Trophoblast cell (in vitro differentiated cells and primary cell): ENCODE data around the gene DPH1.

Source experiments
- DNase-seq, 2 donors: peaks; one replicate each; pipeline ENCODE4 v3.0.0-alpha.2; 2016
- H2AFZ ChIP-seq: 2 replicates; pipeline ENCODE4 v1.6.1; 2013; ENCODE audit warnings: low read length, moderate library complexity, mild to moderate bottlenecking; ENCODE audit not compliant: insufficient read depth, poor library complexity
- H2AK5ac ChIP-seq: 2 replicates; pipeline ENCODE4 v1.6.1; 2013; ENCODE audit warnings: mild to moderate bottlenecking, low read length
- H2BK120ac ChIP-seq: 2 replicates; pipeline ENCODE4 v1.6.1; 2013; ENCODE audit warnings: low read length, mild to moderate bottlenecking, moderate library complexity; ENCODE audit not compliant: insufficient read depth, poor library complexity
- H2BK12ac ChIP-seq: 2 replicates; pipeline ENCODE4 v1.6.1; 2013; ENCODE audit warnings: mild to moderate bottlenecking, low read length, moderate library complexity
- H2BK5ac ChIP-seq: 2 replicates; pipeline ENCODE4 v1.6.1; 2013; ENCODE audit warnings: low read length, low read depth, moderate library complexity, mild to moderate bottlenecking; ENCODE audit not compliant: poor library complexity
- H3K14ac ChIP-seq: 2 replicates; pipeline ENCODE4 v1.6.1; 2013; ENCODE audit warnings: mild to moderate bottlenecking, low read length
- H3K18ac ChIP-seq: 2 replicates; pipeline ENCODE4 v1.6.1; 2013; ENCODE audit warnings: mild to moderate bottlenecking, low read length
- H3K23ac ChIP-seq: 2 replicates; pipeline ENCODE4 v1.6.1; 2013; ENCODE audit warnings: low read length
- H3K27ac ChIP-seq: 2 replicates; pipeline ENCODE4 v1.5.1; 2013; ENCODE audit warnings: low read depth, mild to moderate bottlenecking, inconsistent platforms, low read length, moderate library complexity
- H3K27me3 ChIP-seq: 2 replicates; pipeline ENCODE4 v1.6.1; 2013; ENCODE audit warnings: inconsistent platforms, mild to moderate bottlenecking, low read length, moderate library complexity; ENCODE audit not compliant: insufficient read depth
- H3K36me3 ChIP-seq, 2 experiments: 1 replicate in 1 of 2; 2 replicates in 1 of 2; pipeline ENCODE4 v1.6.1; 2013; ENCODE audit warnings: low read length in 2 of 2, mild to moderate bottlenecking in 2 of 2, moderate library complexity in 1 of 2; ENCODE audit not compliant: insufficient read depth in 2 of 2, control insufficient read depth in 1 of 2
- H3K4ac ChIP-seq: 2 replicates; pipeline ENCODE4 v1.6.1; 2013; ENCODE audit warnings: low read depth, mild to moderate bottlenecking, low read length, moderate library complexity
- H3K4me1 ChIP-seq, 2 experiments: 1 replicate in 1 of 2; 2 replicates in 1 of 2; pipeline ENCODE4 v1.6.1; 2013; ENCODE audit warnings: low read length in 2 of 2, mild to moderate bottlenecking in 2 of 2, moderate library complexity in 1 of 2; ENCODE audit not compliant: insufficient read depth in 2 of 2, control insufficient read depth in 1 of 2
- H3K4me2 ChIP-seq: 2 replicates; pipeline ENCODE4 v1.6.1; 2013; ENCODE audit warnings: inconsistent platforms, mild to moderate bottlenecking, low read length, moderate library complexity
- H3K4me3 ChIP-seq: 2 replicates; pipeline ENCODE4 v1.5.1; 2013; ENCODE audit warnings: mild to moderate bottlenecking, low read depth, low read length, inconsistent platforms
- H3K79me1 ChIP-seq: one replicate; pipeline ENCODE4 v1.6.1; 2013; ENCODE audit warnings: low read length
- H3K79me2 ChIP-seq: 2 replicates; pipeline ENCODE4 v1.6.1; 2013; ENCODE audit warnings: low read length, mild to moderate bottlenecking; ENCODE audit not compliant: control insufficient read depth, insufficient read depth, poor library complexity
- H3K9ac ChIP-seq: 2 replicates; pipeline ENCODE4 v1.6.1; 2013; ENCODE audit warnings: mild to moderate bottlenecking, low read length
- H3K9me3 ChIP-seq: 2 replicates; pipeline ENCODE4 v1.6.1; 2013; ENCODE audit warnings: low read depth, mild to moderate bottlenecking, control low read depth, inconsistent platforms, low read length; ENCODE audit not compliant: insufficient read depth
- H4K12ac ChIP-seq: 2 replicates; pipeline ENCODE4 v1.6.1; 2013; ENCODE audit warnings: low read depth, mild to moderate bottlenecking, low read length, moderate library complexity
- H4K8ac ChIP-seq: 2 replicates; pipeline ENCODE4 v1.6.1; 2013; ENCODE audit warnings: low read depth, mild to moderate bottlenecking, low read length, moderate library complexity
- H4K91ac ChIP-seq: one replicate; pipeline ENCODE4 v1.6.1; 2013; ENCODE audit warnings: low read depth, mild to moderate bottlenecking, low read length, moderate library complexity
- WGBS: extraction: QIAGEN DNeasy Blood & Tissue Kit; methylation state at CpG from one replicate; pipeline ENCODE4 v1.1.7; 2013; ENCODE audit warnings: missing lambda C conversion rate; ENCODE audit not compliant: insufficient read length, insufficient coverage; ENCODE audit errors: extremely low coverage; 5-methylcytosine and 5-hydroxymethylcytosine counted together

DPH1 gene

GRCh38 chr17:2019723-2020122 is 10.2 kb upstream of the DPH1 start:
- Histone ChIP-seq H3K9ac (no peak overlapping the region), H3K27me3 (peaks cover 31% of the 10 kb centered on the region), H2BK12ac (no peak overlapping the region), H3K23ac (no peak overlapping the region), H3K36me3 (no peaks in the 10 kb centered on the region), H3K4me2 (no peak overlapping the region), H3K79me2 (no peaks in the 10 kb centered on the region), H4K12ac (no peak overlapping the region), H3K4me1 (peaks cover 0 to 8% of the 10 kb centered on the region in 2 experiments), H3K14ac (no peak overlapping the region), H3K27ac (no peak overlapping the region), H3K4ac (no peak overlapping the region), H4K91ac (no peak overlapping the region), H3K4me3 (no peak overlapping the region), H2AFZ (no peak overlapping the region), H3K18ac (no peak overlapping the region), H2AK5ac (no peak overlapping the region), H2BK5ac (no peak overlapping the region), H4K8ac (no peak overlapping the region), H3K9me3 (peaks cover 6% of the 10 kb centered on the region), H2BK120ac (no peak overlapping the region), H3K79me1 (no peaks in the 10 kb centered on the region)
- no peak for DNase-seq
- WGBS = no CpG with 5 or more reads among the region's 8 CpGs

DNA sequence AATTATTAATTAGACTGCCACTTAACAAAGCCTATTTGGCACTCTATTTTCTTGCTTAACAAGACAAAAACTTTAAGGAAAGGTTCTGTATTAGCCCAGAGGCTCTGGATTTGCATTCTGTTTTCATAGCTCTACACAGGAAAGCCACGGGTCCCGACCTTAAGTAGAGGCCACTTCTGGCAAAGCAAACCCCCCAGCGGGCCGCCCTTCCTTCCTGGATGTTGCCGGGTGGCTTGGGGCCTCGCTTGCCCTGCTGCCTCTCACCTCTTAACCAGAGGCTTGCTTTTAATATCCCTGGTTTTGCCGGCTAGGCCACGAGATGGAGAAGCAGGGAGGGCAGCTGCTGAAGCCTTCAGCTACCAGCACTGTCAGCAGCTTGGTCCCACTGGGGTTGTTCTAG is 9.2 kb upstream of the DPH1 start:
- H3K27ac ChIP-seq = no peak overlapping the region
- no peak overlapping the region for H2AFZ ChIP-seq
- WGBS = no CpG with 5 or more reads among the region's 8 CpGs
- peaks cover 6% of the 10 kb centered on the region for H3K9me3 ChIP-seq
- no peak overlapping the region for H2BK12ac ChIP-seq
- peaks cover 41% of the 10 kb centered on the region for H3K27me3 ChIP-seq
- no peak overlapping the region for H3K4me2 ChIP-seq
- DNase-seq = no peak
- no peaks in the 10 kb centered on the region for H3K79me1 ChIP-seq
- H4K8ac ChIP-seq = no peak overlapping the region
- H4K91ac ChIP-seq = no peak overlapping the region
- no peak overlapping the region for H2BK120ac ChIP-seq
- H2BK5ac ChIP-seq = no peak overlapping the region
- peaks cover 4 to 18% of the 10 kb centered on the region in 2 experiments for H3K4me1 ChIP-seq
- no peak overlapping the region for H3K4me3 ChIP-seq
- H3K36me3 ChIP-seq = no peaks in the 10 kb centered on the region
- H3K9ac ChIP-seq = no peak overlapping the region
- H3K23ac ChIP-seq = no peak overlapping the region
- H2AK5ac ChIP-seq = no peak overlapping the region
- H3K14ac ChIP-seq = no peak overlapping the region
- H4K12ac ChIP-seq = no peak overlapping the region
- no peak overlapping the region for H3K4ac ChIP-seq
- H3K18ac ChIP-seq = no peak overlapping the region
- no peaks in the 10 kb centered on the region for H3K79me2 ChIP-seq

- H3K79me2 ChIP-seq = no peaks in the 10 kb centered on the region
- peaks cover 6% of the 10 kb centered on the region for H3K9me3 ChIP-seq
- no peak overlapping the region for H3K27ac ChIP-seq
- H3K9ac ChIP-seq = no peak overlapping the region
- H2AFZ ChIP-seq = no peak overlapping the region
- H2AK5ac ChIP-seq = no peak overlapping the region
- no peak for DNase-seq
- H3K14ac ChIP-seq = no peak overlapping the region
- peaks cover 4 to 19% of the 10 kb centered on the region in 2 experiments for H3K4me1 ChIP-seq
- H2BK5ac ChIP-seq = no peak overlapping the region
- H4K12ac ChIP-seq = no peak overlapping the region
- H2BK12ac ChIP-seq = no peak overlapping the region
- no peak overlapping the region for H4K91ac ChIP-seq
- H3K27me3 ChIP-seq = peaks cover 55% of the 10 kb centered on the region
- no CpG with 5 or more reads among the region's 15 CpGs for WGBS
- no peak overlapping the region for H2BK120ac ChIP-seq
- H3K79me1 ChIP-seq = no peaks in the 10 kb centered on the region
- H3K36me3 ChIP-seq = no peaks in the 10 kb centered on the region
- H4K8ac ChIP-seq = no peak overlapping the region
- H3K4me3 ChIP-seq = no peak overlapping the region
- no peak overlapping the region for H3K23ac ChIP-seq
- no peak overlapping the region for H3K4ac ChIP-seq
- no peak overlapping the region for H3K4me2 ChIP-seq
- H3K18ac ChIP-seq = no peak overlapping the region
Measured at GRCh38 chr17:2022647-2023240, 7.2 kb upstream of the DPH1 start.

- no peak overlapping the region for H3K23ac ChIP-seq
- peaks cover 57% of the 10 kb centered on the region for H3K27me3 ChIP-seq
- H3K4me3 ChIP-seq = no peak overlapping the region
- no peak for DNase-seq
- no peak overlapping the region for H2AK5ac ChIP-seq
- no peak overlapping the region for H3K9ac ChIP-seq
- no peak overlapping the region for H3K4ac ChIP-seq
- no peak overlapping the region for H3K4me2 ChIP-seq
- WGBS = no CpG with 5 or more reads among the region's 16 CpGs
- no peak overlapping the region for H4K91ac ChIP-seq
- H4K8ac ChIP-seq = no peak overlapping the region
- H3K27ac ChIP-seq = no peak overlapping the region
- no peaks in the 10 kb centered on the region for H3K36me3 ChIP-seq
- H4K12ac ChIP-seq = no peak overlapping the region
- no peak overlapping the region for H2BK12ac ChIP-seq
- H2BK5ac ChIP-seq = no peak overlapping the region
- H2BK120ac ChIP-seq = no peak overlapping the region
- H2AFZ ChIP-seq = no peak overlapping the region
- H3K9me3 ChIP-seq = peaks cover 6% of the 10 kb centered on the region
- no peak overlapping the region for H3K14ac ChIP-seq
- peaks cover 3% of the 10 kb centered on the region for H3K79me1 ChIP-seq
- H3K18ac ChIP-seq = no peak overlapping the region
- peaks cover 4 to 19% of the 10 kb centered on the region in 2 experiments for H3K4me1 ChIP-seq
- no peaks in the 10 kb centered on the region for H3K79me2 ChIP-seq
Measured at GRCh38 chr17:2023256-2023655, 6.7 kb upstream of the DPH1 start.
